T-helper 17 cell (primary cell): ENCODE data around the gene PDGFRB. TPM values are rescaled to one million over a fixed set of nuclear protein-coding genes. Genes with fewer than 3 reads are reported as not detected.
A peak's percentile ranks its signal among the peaks of the same experiment; 100 is the strongest.

Experiments used
- ATAC-seq: fragments of 150-1000 bp; cut with Tn5 transposase; 2 replicates; pipeline ENCODE4 v1.10.0; 2021; ENCODE audit warnings: mild to moderate bottlenecking, moderate library complexity
- DNase-seq, 3 donors: peaks; one replicate each; pipeline versions ENCODE4 v3.0.0 to v3.0.0-alpha.2; 2020 to 2021
- H3K9me3 ChIP-seq: one replicate; pipeline ENCODE4 v1.7.0; 2013; ENCODE audit warnings: low read length, mild to moderate bottlenecking; ENCODE audit not compliant: control insufficient read depth, poor library complexity, severe bottlenecking
- H3K27ac Mint-ChIP-seq: one replicate; pipeline ENCODE4 v1.8.0; 2022; ENCODE audit warnings: mild to moderate bottlenecking, moderate library complexity, mixed read lengths
- H3K27me3 Mint-ChIP-seq: one replicate; pipeline ENCODE4 v1.8.0; 2022; ENCODE audit warnings: mixed read lengths
- H3K36me3 Mint-ChIP-seq: one replicate; pipeline ENCODE4 v1.8.0; 2022; ENCODE audit warnings: low read depth, mixed read lengths
- H3K4me1 Mint-ChIP-seq: one replicate; pipeline ENCODE4 v1.8.0; 2022; ENCODE audit warnings: mild to moderate bottlenecking, mixed read lengths
- H3K4me3 Mint-ChIP-seq: one replicate; pipeline ENCODE4 v1.8.0; 2022; ENCODE audit warnings: mild to moderate bottlenecking, moderate library complexity, mixed read lengths
- total RNA-seq, 4 donors: library from RNA in 2 of 4; stranded (reverse) in 2 of 4; gene quantifications; one replicate each; pipeline ENCODE4 v1.2.3 and lab custom pipeline; 2022 to 2026

PDGFRB gene
- total RNA-seq, 2 donors from 2014 or later: 0.57 TPM; not detected in 1

- no peak for DNase-seq
- no peak overlapping the region for H3K27ac Mint-ChIP-seq
- H3K4me3 Mint-ChIP-seq: no peak overlapping the region
- peaks cover 4% of the 10 kb centered on the region for H3K36me3 Mint-ChIP-seq
- no peaks in the 10 kb centered on the region for H3K9me3 ChIP-seq
- ATAC-seq: no peak
- peaks cover 61% of the 10 kb centered on the region for H3K27me3 Mint-ChIP-seq
- H3K4me1 Mint-ChIP-seq: peaks cover 8% of the 10 kb centered on the region
These were observed 10.5 kb upstream of the PDGFRB start for GRCh38 chr5:150166037-150166649.

GRCh38 chr5:150164211-150164980 lies 8.8 kb upstream of the PDGFRB start:
- Mint-ChIP-seq H3K4me1 (peaks cover 8% of the 10 kb centered on the region), H3K27me3 (peaks cover 44% of the 10 kb centered on the region), H3K36me3 (peaks cover 2% of the 10 kb centered on the region), H3K4me3 (no peak overlapping the region), H3K27ac (peak overlapping the region; percentile 75)
- ATAC-seq (no peak), DNase-seq (no peak)
- H3K9me3 ChIP-seq: no peaks in the 10 kb centered on the region

GRCh38 chr5:150163547-150164059 lies 8.0 kb upstream of the PDGFRB start:
- DNase-seq (no peak), ATAC-seq (no peak)
- H3K4me3 Mint-ChIP-seq: no peak overlapping the region
- H3K9me3 ChIP-seq: no peaks in the 10 kb centered on the region
- H3K27ac Mint-ChIP-seq: no peak overlapping the region
- H3K36me3 Mint-ChIP-seq: peaks cover 2% of the 10 kb centered on the region
- H3K27me3 Mint-ChIP-seq: peaks cover 36% of the 10 kb centered on the region
- H3K4me1 Mint-ChIP-seq: peaks cover 8% of the 10 kb centered on the region

- no peaks in the 10 kb centered on the region for H3K9me3 ChIP-seq
- peaks cover 30% of the 10 kb centered on the region for H3K27me3 Mint-ChIP-seq
- peaks cover 8% of the 10 kb centered on the region for H3K4me1 Mint-ChIP-seq
- no peak overlapping the region for H3K27ac Mint-ChIP-seq
- ATAC-seq: no peak
- DNase-seq: no peak
- peaks cover 2% of the 10 kb centered on the region for H3K36me3 Mint-ChIP-seq
- H3K4me3 Mint-ChIP-seq: no peak overlapping the region
These were observed 7.4 kb upstream of the PDGFRB start for GRCh38 chr5:150163035-150163434.

GRCh38 chr5:150162142-150162513 lies 6.5 kb upstream of the PDGFRB start:
- no peaks in the 10 kb centered on the region for H3K9me3 ChIP-seq
- H3K27ac Mint-ChIP-seq: no peak overlapping the region
- peaks cover 30% of the 10 kb centered on the region for H3K27me3 Mint-ChIP-seq
- ATAC-seq: no peak
- H3K4me3 Mint-ChIP-seq: no peak overlapping the region
- H3K36me3 Mint-ChIP-seq: no peaks in the 10 kb centered on the region
- peaks cover 5% of the 10 kb centered on the region for H3K4me1 Mint-ChIP-seq
- DNase-seq: no peak

- ATAC-seq (peak; percentile 88), DNase-seq (peak; percentile 36 to 72 (median 38))
- Mint-ChIP-seq H3K27ac (no peak overlapping the region), H3K4me3 (no peak overlapping the region), H3K36me3 (no peaks in the 10 kb centered on the region), H3K27me3 (peaks cover 35% of the 10 kb centered on the region), H3K4me1 (peaks cover 5% of the 10 kb centered on the region)
- H3K9me3 ChIP-seq: no peaks in the 10 kb centered on the region
These were observed 5.8 kb upstream of the PDGFRB start for GRCh38 chr5:150161242-150162141.

- H3K4me3 Mint-ChIP-seq: no peak overlapping the region
- peaks cover 12% of the 10 kb centered on the region for H3K4me1 Mint-ChIP-seq
- no peak for ATAC-seq
- DNase-seq: no peak
- no peaks in the 10 kb centered on the region for H3K9me3 ChIP-seq
- no peak overlapping the region for H3K27ac Mint-ChIP-seq
- H3K36me3 Mint-ChIP-seq: peaks cover 2% of the 10 kb centered on the region
- peaks cover 37% of the 10 kb centered on the region for H3K27me3 Mint-ChIP-seq
These were observed 4.9 kb upstream of the PDGFRB start for GRCh38 chr5:150160448-150161081.

GRCh38 chr5:150159741-150160179 lies 4.1 kb upstream of the PDGFRB start:
- DNase-seq (no peak), ATAC-seq (no peak)
- H3K9me3 ChIP-seq: no peaks in the 10 kb centered on the region
- peaks cover 2% of the 10 kb centered on the region for H3K36me3 Mint-ChIP-seq
- no peak overlapping the region for H3K27ac Mint-ChIP-seq
- peaks cover 34% of the 10 kb centered on the region for H3K27me3 Mint-ChIP-seq
- H3K4me3 Mint-ChIP-seq: no peak overlapping the region
- H3K4me1 Mint-ChIP-seq: peaks cover 12% of the 10 kb centered on the region

- H3K27me3 Mint-ChIP-seq: peaks cover 32% of the 10 kb centered on the region
- no peak overlapping the region for H3K4me3 Mint-ChIP-seq
- DNase-seq (no peak), ATAC-seq (no peak)
- peaks cover 12% of the 10 kb centered on the region for H3K4me1 Mint-ChIP-seq
- peaks cover 2% of the 10 kb centered on the region for H3K36me3 Mint-ChIP-seq
- no peak overlapping the region for H3K27ac Mint-ChIP-seq
- H3K9me3 ChIP-seq: no peaks in the 10 kb centered on the region
These were observed 3.4 kb upstream of the PDGFRB start for GRCh38 chr5:150159031-150159430.

GRCh38 chr5:150158170-150158949 lies 2.7 kb upstream of the PDGFRB start:
- no peaks in the 10 kb centered on the region for H3K9me3 ChIP-seq
- H3K27ac Mint-ChIP-seq: no peak overlapping the region
- peaks cover 38% of the 10 kb centered on the region for H3K27me3 Mint-ChIP-seq
- H3K36me3 Mint-ChIP-seq: peaks cover 2% of the 10 kb centered on the region
- no peak for ATAC-seq
- DNase-seq: no peak
- no peak overlapping the region for H3K4me3 Mint-ChIP-seq
- H3K4me1 Mint-ChIP-seq: peaks cover 14% of the 10 kb centered on the region

- H3K9me3 ChIP-seq: no peaks in the 10 kb centered on the region
- Mint-ChIP-seq H3K27ac (no peak overlapping the region), H3K27me3 (peaks cover 44% of the 10 kb centered on the region), H3K4me3 (no peak overlapping the region), H3K36me3 (peaks cover 2% of the 10 kb centered on the region), H3K4me1 (peaks cover 14% of the 10 kb centered on the region)
- DNase-seq: no peak
- ATAC-seq: no peak
These were observed 1.5 kb upstream of the PDGFRB start for GRCh38 chr5:150157168-150157567.

- ATAC-seq: no peak
- H3K27me3 Mint-ChIP-seq: peaks cover 44% of the 10 kb centered on the region
These were observed 895 bp upstream of the PDGFRB start for GRCh38 chr5:150156540-150156939.

More at GRCh38 chr5:150156540-150156939, 895 bp upstream of the PDGFRB start:
- Mint-ChIP-seq H3K27ac (no peak overlapping the region), H3K4me1 (peaks cover 12% of the 10 kb centered on the region), H3K4me3 (no peak overlapping the region), H3K36me3 (peaks cover 2% of the 10 kb centered on the region)
- no peaks in the 10 kb centered on the region for H3K9me3 ChIP-seq
- no peak for DNase-seq
